Large intestine (tissue), 3 donors: ENCODE results near the gene TENM4. TPM values are rescaled to one million over a fixed set of nuclear protein-coding genes. Genes with fewer than 3 reads are reported as not detected.

Experiments
- DNase-seq, 2 donors: peaks; one replicate each; pipeline versions ENCODE4 v3.0.0 to v3.0.0-alpha.2; 2013
- H3K27ac ChIP-seq: one replicate; pipeline ENCODE4 v1.5.1; 2013; ENCODE audit warnings: low read length
- H3K27me3 ChIP-seq: 2 replicates; pipeline ENCODE4 v1.6.1; 2013; ENCODE audit warnings: low read length; ENCODE audit not compliant: control insufficient read depth, insufficient read depth
- H3K36me3 ChIP-seq: 2 replicates; pipeline ENCODE4 v1.6.1; 2013; ENCODE audit warnings: low read length; ENCODE audit not compliant: control insufficient read depth, insufficient read depth
- H3K4me1 ChIP-seq: one replicate; pipeline ENCODE4 v1.6.1; 2013; ENCODE audit warnings: low read length; ENCODE audit not compliant: control insufficient read depth, insufficient read depth
- H3K4me3 ChIP-seq: one replicate; pipeline ENCODE4 v1.5.1; 2013; ENCODE audit warnings: low read length
- H3K9me3 ChIP-seq: one replicate; pipeline ENCODE4 v1.6.1; 2013; ENCODE audit warnings: mild to moderate bottlenecking, low read depth, low read length, moderate library complexity; ENCODE audit not compliant: control insufficient read depth
- WGBS: methylation state at CpG from one replicate; pipeline ENCODE4 v1.1.5; 2013; ENCODE audit warnings: low lambda C conversion rate; ENCODE audit not compliant: insufficient coverage; 5-methylcytosine and 5-hydroxymethylcytosine counted together
- polyA plus RNA-seq: library from polyadenylated mRNA; unstranded; fragments of 120-200 nt; gene quantifications from one replicate; pipeline ENCODE4 v1.2.1, GENCODE V29; 2013

TENM4 gene
- polyA plus RNA-seq, 1 donor, result 2.1 TPM

GRCh38 chr11:78878631-78879030, 562.2 kb downstream of the TENM4 start:
- no peak overlapping the region for H3K27ac ChIP-seq
- DNase-seq, result no peak
- no peaks in the 10 kb centered on the region for H3K36me3 ChIP-seq
- H3K4me1 ChIP-seq, result no peaks in the 10 kb centered on the region
- H3K4me3 ChIP-seq, result no peak overlapping the region
- WGBS, result no CpG with 5 or more reads among the region's 2 CpGs
- H3K9me3 ChIP-seq, result peaks cover 11% of the 10 kb centered on the region
- H3K27me3 ChIP-seq, result no peaks in the 10 kb centered on the region

- WGBS, result 80% methylated on average over 1 of the region's 3 CpGs
Measured at GRCh38 chr11:78876676-78877075, 564.2 kb downstream of the TENM4 start.

GRCh38 chr11:78870655-78871054, 570.2 kb downstream of the TENM4 start:
- no peak overlapping the region for H3K27ac ChIP-seq
- no peak overlapping the region for H3K4me3 ChIP-seq
- no peaks in the 10 kb centered on the region for H3K9me3 ChIP-seq
- no peaks in the 10 kb centered on the region for H3K36me3 ChIP-seq
- H3K4me1 ChIP-seq, result no peaks in the 10 kb centered on the region
- DNase-seq, result no peak
- no peaks in the 10 kb centered on the region for H3K27me3 ChIP-seq
- WGBS, result no CpG with 5 or more reads among the region's 4 CpGs

More at GRCh38 chr11:78876676-78877075, 564.2 kb downstream of the TENM4 start:
- H3K4me1 ChIP-seq, result no peaks in the 10 kb centered on the region
- no peak overlapping the region for H3K27ac ChIP-seq
- H3K36me3 ChIP-seq, result no peaks in the 10 kb centered on the region
- no peak for DNase-seq
- peaks cover 11% of the 10 kb centered on the region for H3K9me3 ChIP-seq
- H3K27me3 ChIP-seq, result no peaks in the 10 kb centered on the region
- H3K4me3 ChIP-seq, result no peak overlapping the region

- no peaks in the 10 kb centered on the region for H3K27me3 ChIP-seq
- H3K36me3 ChIP-seq, result no peaks in the 10 kb centered on the region
- no peak overlapping the region for H3K27ac ChIP-seq
- H3K4me3 ChIP-seq, result no peak overlapping the region
- WGBS, result 56% methylated on average over 1 of the region's 3 CpGs
- H3K4me1 ChIP-seq, result no peaks in the 10 kb centered on the region
- H3K9me3 ChIP-seq, result no peaks in the 10 kb centered on the region
- no peak for DNase-seq
Measured at GRCh38 chr11:78869293-78869692, 571.5 kb downstream of the TENM4 start.

GRCh38 chr11:78868563-78868962, 572.3 kb downstream of the TENM4 start:
- Histone ChIP-seq H3K27me3 (no peaks in the 10 kb centered on the region), H3K4me1 (no peaks in the 10 kb centered on the region), H3K36me3 (no peaks in the 10 kb centered on the region), H3K4me3 (no peak overlapping the region), H3K27ac (no peak overlapping the region), H3K9me3 (no peaks in the 10 kb centered on the region)
- DNase-seq, result no peak
- WGBS, result 80% methylated on average over 1 of the region's 4 CpGs

GRCh38 chr11:78860720-78861422, 580.0 kb downstream of the TENM4 start:
- H3K27me3 ChIP-seq, result no peaks in the 10 kb centered on the region
- no peaks in the 10 kb centered on the region for H3K9me3 ChIP-seq
- no peaks in the 10 kb centered on the region for H3K4me1 ChIP-seq
- no peak overlapping the region for H3K27ac ChIP-seq
- H3K36me3 ChIP-seq, result no peaks in the 10 kb centered on the region
- WGBS, result 80% methylated on average over 2 of the region's 5 CpGs
- DNase-seq, result no peak
- H3K4me3 ChIP-seq, result no peak overlapping the region

- Histone ChIP-seq H3K36me3 (no peaks in the 10 kb centered on the region), H3K27me3 (no peaks in the 10 kb centered on the region), H3K4me3 (no peak overlapping the region), H3K27ac (no peak overlapping the region), H3K4me1 (no peaks in the 10 kb centered on the region), H3K9me3 (no peaks in the 10 kb centered on the region)
- no peak for DNase-seq
- WGBS, result no CpG with 5 or more reads among the region's 2 CpGs
Measured at GRCh38 chr11:78857688-78858087, 583.1 kb downstream of the TENM4 start.

- Histone ChIP-seq H3K27ac (no peak overlapping the region), H3K9me3 (no peaks in the 10 kb centered on the region), H3K27me3 (no peaks in the 10 kb centered on the region), H3K36me3 (no peaks in the 10 kb centered on the region), H3K4me3 (no peak overlapping the region), H3K4me1 (no peaks in the 10 kb centered on the region)
- no peak for DNase-seq
- WGBS, result 100% methylated on average over 1 of the region's 5 CpGs
Measured at GRCh38 chr11:78856211-78856610, 584.6 kb downstream of the TENM4 start.

- Histone ChIP-seq H3K4me1 (no peaks in the 10 kb centered on the region), H3K9me3 (no peaks in the 10 kb centered on the region), H3K36me3 (no peaks in the 10 kb centered on the region), H3K27ac (no peak overlapping the region), H3K4me3 (no peak overlapping the region), H3K27me3 (no peaks in the 10 kb centered on the region)
- DNase-seq, result no peak
Measured at GRCh38 chr11:78855116-78855515, 585.7 kb downstream of the TENM4 start.

GRCh38 chr11:78853521-78853920, 587.3 kb downstream of the TENM4 start:
- H3K27me3 ChIP-seq, result peaks cover 2% of the 10 kb centered on the region
- H3K4me3 ChIP-seq, result no peak overlapping the region
- no CpG with 5 or more reads among the region's 3 CpGs for WGBS
- H3K4me1 ChIP-seq, result no peaks in the 10 kb centered on the region
- DNase-seq, result no peak
- H3K36me3 ChIP-seq, result no peaks in the 10 kb centered on the region
- H3K9me3 ChIP-seq, result no peaks in the 10 kb centered on the region
- no peak overlapping the region for H3K27ac ChIP-seq

GRCh38 chr11:78851878-78852586, 588.8 kb downstream of the TENM4 start:
- no peak for DNase-seq
- peaks cover 2% of the 10 kb centered on the region for H3K27me3 ChIP-seq
- no peaks in the 10 kb centered on the region for H3K36me3 ChIP-seq
- WGBS, result no CpG with 5 or more reads among the region's 7 CpGs
- no peak overlapping the region for H3K4me3 ChIP-seq
- no peaks in the 10 kb centered on the region for H3K9me3 ChIP-seq
- H3K4me1 ChIP-seq, result no peaks in the 10 kb centered on the region
- H3K27ac ChIP-seq, result no peak overlapping the region
